CD4-positive, alpha-beta T cell treated with Interleukin-15 for 4 hours (primary cell): ENCODE data around the gene TNIK.

Experiments used
- DNase-seq: peaks from one replicate; pipeline ENCODE4 v3.0.0-alpha.2; 2020; ENCODE audit warnings: low spot score

TNIK gene

GRCh38 chr3:171459942-171460724 is at the start of gene TNIK:
Gene TNIK, minus strand, starts transcription at chr3:171460405. Its CDS starts 342 bp downstream, at chr3:171460063.
- peak; percentile 93 for DNase-seq

GRCh38 chr3:171508676-171509075 is 48.5 kb upstream of the TNIK start:
- DNase-seq, result no peak

GRCh38 chr3:171508206-171508605 is 48.0 kb upstream of the TNIK start:
- no peak for DNase-seq

GRCh38 chr3:171506743-171507319 is 46.6 kb upstream of the TNIK start:
- DNase-seq, result no peak

GRCh38 chr3:171505822-171506333 is 45.7 kb upstream of the TNIK start:
- no peak for DNase-seq

GRCh38 chr3:171504376-171504775 is 44.2 kb upstream of the TNIK start:
- no peak for DNase-seq

- DNase-seq, result no peak
Measured at GRCh38 chr3:171503817-171504216, 43.6 kb upstream of the TNIK start.

- no peak for DNase-seq
Measured at GRCh38 chr3:171498921-171499320, 38.7 kb upstream of the TNIK start.

GRCh38 chr3:171497468-171497867 is 37.3 kb upstream of the TNIK start:
- DNase-seq, result no peak

- DNase-seq, result no peak
Measured at GRCh38 chr3:171495413-171495812, 35.2 kb upstream of the TNIK start.

GRCh38 chr3:171494457-171495109 is 34.4 kb upstream of the TNIK start:
- DNase-seq, result peak; percentile 39

- peak; percentile 23 for DNase-seq
Measured at GRCh38 chr3:171491361-171491760, 31.2 kb upstream of the TNIK start.

GRCh38 chr3:171490901-171491300 is 30.7 kb upstream of the TNIK start:
- no peak for DNase-seq

GRCh38 chr3:171489348-171489747 is 29.1 kb upstream of the TNIK start:
- DNase-seq, result no peak

GRCh38 chr3:171488479-171488878 is 28.3 kb upstream of the TNIK start:
- no peak for DNase-seq

GRCh38 chr3:171487382-171487781 is 27.2 kb upstream of the TNIK start:
- DNase-seq, result no peak

- DNase-seq, result no peak
Measured at GRCh38 chr3:171485338-171485737, 25.1 kb upstream of the TNIK start.

GRCh38 chr3:171481011-171481410 is 20.8 kb upstream of the TNIK start:
- DNase-seq, result no peak

GRCh38 chr3:171480526-171480925 is 20.3 kb upstream of the TNIK start:
- peak; percentile 37 for DNase-seq

- DNase-seq, result no peak
Measured at GRCh38 chr3:171476532-171477102, 16.4 kb upstream of the TNIK start.

- DNase-seq, result no peak
Measured at GRCh38 chr3:171472552-171472951, 12.3 kb upstream of the TNIK start.

- DNase-seq, result no peak
Measured at GRCh38 chr3:171470714-171471227, 10.6 kb upstream of the TNIK start.
